GM19397 (cell line): ENCODE data around the gene POTEJ.
"Not testable (repeated sequence)": the region's sequence is repeated elsewhere in the genome, so short reads cannot be mapped to it uniquely, and the experiment has no call there.

ENCODE experiments used
- ATAC-seq: cut with Tn5 transposase; IDR thresholded peaks from one replicate; pipeline ENCODE4 v1.9.1; 2021; ENCODE audit warnings: mild to moderate bottlenecking, moderate library complexity; ENCODE audit not compliant: unreplicated experiment

The POTEJ gene

GRCh38 chr2:130611140-130611539, at the start of gene POTEJ:
TSS of gene POTEJ (plus strand) at chr2:130611440. CDS start at chr2:130611533, 93 bp downstream.
- ATAC-seq: not testable (repeated sequence)

GRCh38 chr2:130566165-130566564, 45.1 kb upstream of the POTEJ start:
- ATAC-seq: not testable (repeated sequence)

GRCh38 chr2:130571929-130572328, 39.3 kb upstream of the POTEJ start:
- not testable (repeated sequence) for ATAC-seq

DNA sequence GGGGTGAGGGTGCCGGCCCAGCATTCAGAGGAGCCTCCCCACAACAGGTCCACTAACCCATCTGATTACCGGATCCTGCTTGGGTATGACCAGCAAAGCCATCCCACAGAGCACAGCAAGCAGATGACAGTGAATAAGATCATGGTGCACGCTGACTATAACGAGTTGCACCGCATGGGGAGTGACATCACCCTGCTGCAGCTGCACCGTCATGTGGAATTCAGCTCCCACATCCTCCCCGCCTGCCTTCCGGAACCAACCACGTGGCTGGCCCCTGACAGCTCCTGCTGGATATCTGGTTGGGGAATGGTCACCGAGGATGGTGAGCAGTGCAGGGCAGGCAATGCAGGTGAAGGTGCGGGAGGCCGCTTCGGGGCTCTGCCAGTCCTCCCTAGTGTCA, 37.0 kb upstream of the POTEJ start:
- not testable (repeated sequence) for ATAC-seq

- not testable (repeated sequence) for ATAC-seq
These were observed 34.9 kb upstream of the POTEJ start for GRCh38 chr2:130576209-130576784.

- not testable (repeated sequence) for ATAC-seq
These were observed 33.7 kb upstream of the POTEJ start for GRCh38 chr2:130577559-130577958.

- not testable (repeated sequence) for ATAC-seq
These were observed 32.1 kb upstream of the POTEJ start for GRCh38 chr2:130579121-130579520.

DNA sequence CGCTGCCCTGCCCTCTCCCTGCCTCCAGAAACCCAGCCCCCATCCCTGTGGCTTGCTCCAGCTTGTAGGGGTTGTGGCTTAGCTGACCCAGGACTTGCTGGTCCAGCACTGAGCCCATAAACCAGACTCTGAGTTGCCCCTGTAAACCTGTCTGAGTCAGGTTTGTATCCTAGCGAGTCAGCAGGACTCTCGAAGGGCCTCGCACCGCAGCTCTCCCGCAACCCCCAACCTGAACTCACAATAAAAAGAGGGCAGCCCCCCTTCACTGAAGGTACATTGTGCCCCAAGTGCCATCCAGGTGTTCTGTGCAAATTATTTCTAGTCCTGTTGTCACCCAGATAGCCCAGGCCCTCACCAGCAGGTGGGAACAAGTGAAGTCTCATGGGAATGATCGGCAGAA, 29.7 kb upstream of the POTEJ start:
- ATAC-seq: not testable (repeated sequence)

GRCh38 chr2:130582970-130583369, 28.3 kb upstream of the POTEJ start:
- not testable (repeated sequence) for ATAC-seq

DNA sequence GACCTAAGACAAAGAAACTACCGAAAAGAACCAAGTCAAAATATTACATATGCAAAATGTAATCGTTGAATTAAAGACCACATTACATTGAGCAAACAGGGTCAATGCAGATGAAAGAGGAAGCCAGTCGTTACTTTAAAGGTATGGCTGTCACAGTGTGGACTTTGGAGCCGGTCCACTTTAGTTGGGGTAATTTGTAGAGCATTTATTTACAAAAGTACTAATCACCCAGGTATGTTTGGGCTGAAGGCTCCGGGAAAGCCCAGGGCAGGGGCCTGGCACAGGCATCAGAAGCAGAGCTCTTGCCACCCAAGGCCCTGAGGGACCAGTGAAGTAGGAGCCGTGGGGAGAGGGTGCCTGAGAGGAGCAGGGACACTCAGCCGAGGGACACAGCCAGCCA, 27.7 kb upstream of the POTEJ start:
- not testable (repeated sequence) for ATAC-seq

DNA sequence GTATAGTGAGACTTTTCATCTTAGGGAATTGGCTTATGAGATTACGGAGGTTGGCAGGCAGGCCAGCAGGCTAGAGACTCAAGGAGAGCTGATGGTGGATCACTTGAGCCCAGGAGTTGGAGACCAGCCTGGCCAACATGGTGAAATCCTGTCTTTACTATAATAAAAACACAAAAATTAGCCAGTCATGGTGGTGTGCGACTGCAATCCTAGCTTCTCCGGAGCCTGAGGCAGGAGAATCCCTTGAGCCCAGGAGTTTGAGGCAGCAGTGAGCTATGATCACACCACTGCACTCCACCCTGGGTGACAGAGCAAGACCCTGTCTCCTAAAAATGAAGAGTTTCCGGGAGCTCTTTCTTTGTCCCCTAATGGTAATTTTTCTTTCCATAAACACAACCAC, 26.5 kb upstream of the POTEJ start:
- ATAC-seq: not testable (repeated sequence)

- ATAC-seq: not testable (repeated sequence)
These were observed 22.4 kb upstream of the POTEJ start for GRCh38 chr2:130588688-130589458.

DNA sequence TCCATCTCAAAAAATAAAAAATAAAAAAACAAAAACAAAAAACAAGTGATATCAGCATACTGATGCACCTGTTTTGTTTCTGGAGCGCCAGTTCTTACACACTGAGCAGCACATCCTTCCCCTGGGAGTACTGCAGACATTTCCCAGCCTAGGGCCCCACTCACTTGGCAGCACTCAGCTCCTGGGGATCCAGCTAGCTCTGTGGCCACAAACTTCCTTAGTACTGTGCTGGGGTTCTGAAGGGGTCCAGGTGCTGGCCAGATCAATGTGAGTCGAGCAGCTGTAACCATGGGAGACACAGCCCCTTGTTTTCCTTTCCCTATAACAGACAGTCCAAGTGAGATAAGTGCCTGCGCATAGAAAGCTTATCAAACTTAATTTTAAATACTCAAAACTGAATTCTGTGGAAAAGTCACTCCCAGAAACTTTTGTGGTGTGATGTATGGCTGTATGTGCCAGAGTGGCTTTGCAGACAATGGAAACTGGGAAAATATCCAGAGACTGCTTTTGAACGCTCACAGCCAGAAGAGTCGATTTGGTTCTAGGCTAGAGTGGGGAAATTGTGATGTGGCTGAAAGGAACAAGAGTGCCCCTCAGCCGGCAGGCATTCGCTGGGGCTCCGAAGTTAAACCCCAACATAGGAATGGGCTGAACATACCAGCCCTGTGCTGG, 20.9 kb upstream of the POTEJ start:
- ATAC-seq: not testable (repeated sequence)

DNA sequence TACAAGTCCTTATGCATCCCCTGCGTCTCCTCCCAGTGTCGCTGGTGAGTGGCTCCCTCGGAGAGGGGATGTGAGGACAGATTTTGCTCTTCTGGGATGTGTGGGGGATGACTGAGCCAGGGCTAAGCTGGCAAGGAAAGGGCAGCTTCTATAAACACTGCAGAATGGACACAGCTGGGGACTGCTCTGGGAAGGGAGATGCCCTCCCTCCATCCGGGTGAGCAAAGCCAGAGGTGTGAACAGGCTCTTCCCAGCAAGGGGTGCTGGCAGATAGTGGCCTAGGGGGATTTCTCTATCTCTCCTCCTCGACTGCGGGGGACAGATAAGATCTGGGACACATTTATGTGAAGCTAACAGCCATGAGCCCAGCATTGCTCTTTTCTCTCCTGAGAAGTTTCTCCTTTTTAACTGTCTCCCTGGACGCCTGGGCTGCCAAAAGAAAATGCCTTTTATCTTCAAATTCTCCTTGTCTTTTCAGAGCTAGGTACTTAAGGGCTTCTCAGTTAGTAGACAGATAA, 20.3 kb upstream of the POTEJ start:
- not testable (repeated sequence) for ATAC-seq

- not testable (repeated sequence) for ATAC-seq
These were observed 18.3 kb upstream of the POTEJ start for GRCh38 chr2:130592791-130593414.

- not testable (repeated sequence) for ATAC-seq
These were observed 17.2 kb upstream of the POTEJ start for GRCh38 chr2:130594011-130594410.

DNA sequence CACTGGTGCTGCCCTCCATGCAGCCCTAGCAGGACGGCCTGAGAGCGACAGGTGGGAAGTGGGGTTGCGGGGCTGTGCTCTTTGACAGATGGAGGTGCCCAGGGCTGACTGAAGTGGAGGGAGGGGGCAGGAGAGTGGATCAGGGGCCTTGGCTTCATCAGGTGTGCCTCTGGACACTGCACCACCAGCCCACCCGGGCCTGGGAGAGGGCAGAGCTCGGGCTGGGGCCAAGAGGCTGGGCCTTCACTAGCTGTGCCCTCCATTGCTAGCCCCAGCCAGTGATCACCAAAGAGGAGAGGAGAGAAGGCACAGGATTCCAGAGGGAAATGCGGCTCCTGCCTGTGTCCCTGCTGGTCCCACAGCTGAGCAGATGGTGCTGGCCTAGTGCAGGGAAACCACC, 14.5 kb upstream of the POTEJ start:
- ATAC-seq: not testable (repeated sequence)

DNA sequence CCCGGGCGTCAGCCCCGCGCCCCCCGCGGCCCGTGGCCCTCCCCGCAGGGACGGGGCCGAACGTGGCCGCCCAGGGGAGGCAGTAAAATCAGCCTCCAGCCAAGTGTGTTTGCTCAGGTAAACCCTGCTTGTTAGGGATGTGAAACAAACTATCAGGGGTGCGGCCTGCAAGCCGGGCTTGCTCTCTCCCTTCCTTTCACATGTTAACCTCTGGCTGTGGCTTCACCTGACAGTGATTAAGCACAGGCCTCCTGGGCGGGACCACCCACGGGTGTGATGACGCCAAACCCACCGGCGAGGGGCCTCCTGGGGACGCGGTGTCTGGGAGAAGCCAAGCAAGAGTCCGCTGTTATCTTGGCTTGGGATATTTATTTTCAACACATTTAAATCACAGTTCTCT, 13.2 kb upstream of the POTEJ start:
- ATAC-seq: not testable (repeated sequence)

GRCh38 chr2:130598463-130598862, 12.8 kb upstream of the POTEJ start:
- not testable (repeated sequence) for ATAC-seq

- ATAC-seq: not testable (repeated sequence)
These were observed 11.8 kb upstream of the POTEJ start, which contains the start of gene CFC1 for GRCh38 chr2:130599393-130599792. TSS of gene CFC1 (minus strand) at chr2:130599575. CDS start at chr2:130599287, 288 bp downstream.

DNA sequence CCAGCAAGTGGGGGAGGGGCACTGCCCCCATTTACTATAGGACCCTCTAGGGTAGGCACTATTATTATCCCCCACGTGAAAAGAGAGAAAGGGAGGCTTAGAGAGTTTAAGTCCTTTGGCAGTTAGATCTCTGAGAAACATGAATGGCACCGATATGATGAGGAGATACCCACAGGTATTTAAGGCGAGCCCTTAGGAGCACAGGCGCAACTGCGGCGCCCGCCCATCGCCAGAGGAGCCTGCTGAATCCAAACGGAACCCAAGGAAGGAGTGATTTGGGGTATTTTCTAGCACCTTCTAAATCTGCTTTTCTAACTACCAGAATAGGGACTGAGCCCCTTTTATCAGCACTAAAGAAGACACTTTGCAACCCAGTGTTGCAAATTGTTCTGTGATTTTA, 11.3 kb upstream of the POTEJ start:
- not testable (repeated sequence) for ATAC-seq
